Right lung (tissue), 5 donors: Measurements from ENCODE around the gene KIF21B. TPM values are rescaled to one million over a fixed set of nuclear protein-coding genes. Genes with fewer than 3 reads are reported as not detected.
"Not testable (repeated sequence)": the region's sequence is repeated elsewhere in the genome, so short reads cannot be mapped to it uniquely, and the experiment has no call there.

Experiments used
- DNase-seq, 2 donors: peaks; one replicate each; pipeline ENCODE4 v3.0.0-alpha.2; 2013
- polyA plus RNA-seq, 5 donors: library from polyadenylated mRNA; unstranded; fragments of 120-200 nt; gene quantifications; one replicate each; pipeline versions ENCODE4 v1.2.1 to v1.2.3, GENCODE V29; 2013; ENCODE audit warnings: inconsistent platforms in 1 of 5, low replicate concordance in 1 of 5; ENCODE audit not compliant: insufficient read length in 5 of 5, insufficient read depth in 1 of 5

KIF21B gene
- polyA plus RNA-seq, 5 donors: 6.8 to 13.8 (median 9.8) TPM

DNA sequence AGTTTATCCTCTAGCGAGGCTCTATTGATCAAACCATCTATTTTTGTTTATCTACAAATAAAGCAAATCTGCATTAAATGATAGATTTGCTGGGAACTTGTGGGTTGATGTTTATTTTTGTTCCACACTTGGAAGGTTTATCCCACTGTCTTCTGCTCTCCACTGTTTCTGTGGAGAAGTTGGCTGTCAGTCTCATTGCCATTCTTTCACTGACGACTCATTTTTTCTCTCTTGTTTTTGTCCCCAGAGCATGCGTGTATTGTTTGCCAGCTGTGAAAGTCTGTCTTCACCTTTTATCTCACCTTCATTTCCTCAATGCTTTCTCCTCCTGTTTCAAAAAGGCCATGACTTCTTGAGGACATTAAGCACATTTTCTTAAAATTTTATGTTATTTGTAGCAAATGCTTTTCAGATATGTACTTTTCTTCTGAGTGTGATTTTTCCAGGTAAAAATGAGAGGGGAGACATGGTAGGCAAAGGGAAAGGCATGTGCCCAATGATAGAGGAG is 76.4 kb downstream of the KIF21B start:
- no peak for DNase-seq

DNA sequence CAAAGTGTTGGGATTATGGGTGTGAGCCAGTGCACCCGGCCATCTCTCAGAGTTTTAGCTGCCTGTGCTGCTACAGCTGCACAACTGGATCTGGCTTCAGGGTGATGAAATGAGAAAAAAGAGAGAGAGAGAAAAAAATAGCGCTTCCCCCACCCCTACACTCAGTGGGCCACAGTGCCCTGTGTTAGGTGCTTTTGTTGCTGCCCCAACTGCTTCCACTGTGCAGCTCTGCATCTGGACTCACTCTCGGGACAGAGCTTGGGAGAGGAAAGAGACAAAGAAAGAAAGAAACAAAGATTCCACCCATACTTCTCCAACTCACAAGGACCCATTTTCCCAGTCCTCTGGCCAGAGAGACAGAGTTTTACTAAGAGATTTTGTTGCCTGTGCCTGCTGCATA is 78.4 kb downstream of the KIF21B start:
- DNase-seq: no peak

DNA sequence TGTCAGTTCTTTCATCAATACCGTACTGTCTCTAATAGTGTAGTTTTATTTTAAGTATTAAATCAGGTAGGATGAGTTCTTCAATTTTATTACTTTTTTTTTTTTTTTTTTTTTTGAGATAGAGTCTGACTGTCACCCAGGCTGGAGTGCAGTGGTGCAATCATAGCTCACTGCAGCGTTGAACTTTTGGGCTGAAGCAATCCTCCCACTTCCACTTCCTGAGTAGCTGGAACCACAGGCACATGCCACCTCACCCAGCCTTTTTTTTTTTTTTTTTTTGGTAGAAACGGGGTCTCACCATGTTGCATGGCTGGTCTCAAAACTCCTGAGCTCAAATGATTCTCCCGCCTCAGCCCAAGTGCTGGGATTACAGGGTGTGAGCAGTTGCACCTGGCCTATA is 84.6 kb downstream of the KIF21B start:
- no peak for DNase-seq

DNA sequence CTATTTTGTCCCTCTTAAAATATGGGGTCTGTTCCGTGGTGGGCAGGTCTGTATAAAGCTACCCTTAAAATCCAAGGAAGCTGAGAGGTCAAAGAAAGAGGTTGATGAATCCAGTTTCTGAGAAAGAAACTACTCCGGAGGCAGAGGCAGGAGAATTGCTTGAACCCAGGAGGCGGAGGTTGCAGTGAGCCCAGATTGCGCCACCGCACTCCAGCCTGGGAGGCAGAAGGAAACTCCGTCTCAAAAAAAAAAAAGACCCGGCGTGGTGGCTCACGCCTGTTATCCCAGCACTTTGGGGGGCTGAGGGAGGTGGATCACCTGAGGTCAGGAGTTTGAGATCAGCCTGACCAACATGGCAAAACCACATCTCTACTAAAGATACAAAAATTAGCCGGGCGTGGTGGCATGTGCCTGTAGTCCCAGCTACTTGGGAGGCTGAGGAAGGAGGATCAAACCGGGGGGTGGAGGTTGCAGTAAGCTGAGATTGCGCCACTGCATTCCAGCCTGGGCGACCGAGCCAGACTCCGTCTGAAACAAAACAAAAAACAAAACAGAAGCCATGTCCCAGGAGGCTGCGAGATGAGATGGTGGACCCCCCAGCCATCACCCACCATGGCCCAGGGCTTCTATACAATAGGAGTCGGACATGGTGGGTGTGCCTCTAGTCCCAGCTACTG is 88.1 kb downstream of the KIF21B start:
- DNase-seq: not testable (repeated sequence)

- DNase-seq: no peak
Observed at GRCh38 chr1:200934676-200935245, 88.8 kb downstream of the KIF21B start.

GRCh38 chr1:200931776-200932175 is 91.7 kb downstream of the KIF21B start:
- no peak for DNase-seq

- not testable (repeated sequence) for DNase-seq
Observed at GRCh38 chr1:200930285-200930684, 93.2 kb downstream of the KIF21B start.

- no peak for DNase-seq
Observed at GRCh38 chr1:200929530-200930278, 93.8 kb downstream of the KIF21B start.

- DNase-seq: no peak
Observed at GRCh38 chr1:200925831-200926230, 97.7 kb downstream of the KIF21B start.

- no peak for DNase-seq
Observed at GRCh38 chr1:200923601-200924000, 99.9 kb downstream of the KIF21B start.

DNA sequence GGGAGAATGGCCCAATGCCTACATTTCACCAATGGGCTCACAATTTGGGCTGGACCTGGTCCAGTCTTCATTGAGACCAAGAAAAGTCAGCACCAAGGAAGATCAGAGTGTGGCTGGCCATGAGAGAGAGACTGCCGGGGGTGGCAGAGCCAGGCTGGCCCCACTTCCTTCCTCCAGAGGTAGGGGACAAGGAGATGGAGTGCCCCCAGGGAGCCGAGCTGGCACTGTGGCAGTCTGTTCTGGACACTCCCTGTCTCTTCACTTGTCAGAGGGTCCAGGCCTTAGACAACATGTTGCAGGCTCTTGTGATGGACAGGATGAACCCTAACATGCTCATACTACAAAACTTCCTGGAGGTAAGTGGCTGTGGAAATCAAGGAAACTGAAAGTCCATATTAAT is 101.1 kb downstream of the KIF21B start:
- DNase-seq: no peak

DNA sequence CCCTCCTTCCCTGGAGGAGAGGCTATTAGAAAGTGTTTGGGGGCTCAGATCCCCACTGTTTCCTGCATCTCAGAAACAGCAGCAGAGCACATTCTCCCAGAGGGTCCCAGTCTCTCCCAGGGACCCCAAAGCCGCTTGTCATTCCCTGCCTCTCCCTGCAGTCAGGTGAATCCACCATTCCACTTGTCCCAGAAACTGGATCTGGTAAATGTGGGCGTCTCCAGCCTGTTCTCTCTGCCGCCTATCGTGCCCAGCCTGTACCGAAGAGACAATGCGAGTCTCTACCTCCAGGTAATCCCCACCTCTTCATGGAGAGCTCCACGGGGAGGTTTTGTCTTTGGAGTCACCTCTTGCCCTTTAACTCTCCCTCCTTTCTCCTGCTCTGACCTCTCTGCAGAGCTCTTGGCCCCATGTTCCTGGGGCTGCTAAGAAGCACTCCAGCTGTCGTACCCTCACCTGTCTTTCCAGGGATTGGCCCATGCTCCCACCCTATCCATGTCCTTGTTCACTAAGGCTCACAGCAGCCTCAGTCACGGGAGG is 101.9 kb downstream of the KIF21B start:
- no peak for DNase-seq

Other genes starting within 250 kb of the KIF21B start
- gene GPR25, start 150.7 kb downstream of the KIF21B start, polyA plus RNA-seq: not detected
- gene INAVA, start 128.8 kb downstream of the KIF21B start, polyA plus RNA-seq: 10 to 100 TPM; 16.8 to 25.7 (median 20.8) TPM
- 1 to 10 TPM in 1 of 5 donors, under 1 TPM in 4; 0.08 to 2.2 (median 0.14) TPM for gene CACNA1S, start 88.7 kb upstream of the KIF21B start, polyA plus RNA-seq
- gene ASCL5, start 103.5 kb upstream of the KIF21B start, polyA plus RNA-seq: under 1 TPM; 0.17 to 0.89 (median 0.36) TPM
- gene TMEM9, start 130.8 kb upstream of the KIF21B start, polyA plus RNA-seq: 100 to 1,000 TPM; 129 to 155 (median 137) TPM
- 1 to 10 TPM in 2 of 5 donors, under 1 TPM in 3; 0.61 to 1.4 (median 0.91) TPM for gene IGFN1, start 167.1 kb upstream of the KIF21B start, polyA plus RNA-seq